ENCODE measurements around the gene SMAD5. TPM values are rescaled to one million over a fixed set of nuclear protein-coding genes. Genes with fewer than 3 reads are reported as not detected.

SMAD5 gene
- total and polyA plus RNA-seq, 2 of the 4 experiments (the other 2 are of a cell fraction) = 37.4 to 101 TPM

DNA sequence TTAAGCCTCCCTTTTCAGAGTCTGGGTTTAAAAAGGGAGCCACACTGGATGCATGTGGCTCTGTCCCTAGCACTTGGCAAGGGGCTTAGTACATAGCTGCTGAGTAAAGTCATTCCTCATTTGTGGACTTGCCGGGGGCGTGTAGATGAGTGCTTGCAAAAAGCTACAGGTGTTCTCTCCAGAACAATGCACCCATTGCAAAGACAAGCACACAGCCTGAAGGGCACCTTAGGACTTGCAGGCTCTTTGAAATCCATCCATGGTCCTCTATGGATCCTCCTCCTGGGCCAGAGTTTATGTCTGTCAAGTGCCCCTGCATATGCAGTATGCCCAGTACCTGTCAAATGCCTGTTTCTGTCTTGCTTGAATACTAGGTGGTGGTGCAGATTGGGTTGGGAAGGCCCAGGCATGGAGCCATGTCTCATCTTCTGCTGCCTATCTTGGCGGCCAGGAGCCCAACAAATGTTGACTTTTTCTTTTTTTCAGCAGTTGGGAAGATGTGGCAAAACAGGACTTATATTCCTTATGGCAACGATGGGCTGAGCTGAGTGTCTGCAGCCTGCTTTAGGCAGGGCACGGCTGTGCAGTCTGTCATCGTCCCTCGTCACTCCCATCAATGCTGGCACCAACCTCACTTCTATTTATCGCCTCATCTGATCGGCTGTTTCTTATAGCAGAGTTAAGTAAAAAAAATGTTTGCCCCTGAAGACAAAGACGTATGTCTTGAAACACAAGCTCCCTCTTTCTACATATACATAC is 78.8 kb downstream of the SMAD5 start:
- Histone ChIP-seq H3K56ac (ENCODE audit: extremely low read depth, insufficient read depth, low read length) (no peak overlapping the region), H3K27ac (ENCODE audit: insufficient read depth, low read length) (no peak overlapping the region), H2AK9ac (replicated peaks; ENCODE audit: low read depth, low read length, poor library complexity) (no peak overlapping the region), H4K20me1 (ENCODE audit: insufficient read depth, low read length) (peaks cover 3% of the 10 kb centered on the region; the same call in 1 of the 2 replicates), H3K27me3 (ENCODE audit: control insufficient read depth, insufficient read depth, low read length) (peaks cover 35% of the 10 kb centered on the region), H3K4me2 (ENCODE audit: low read depth, low read length) (no peak overlapping the region), H3K4ac (ENCODE audit: low read depth, low read length) (no peak overlapping the region), H2BK15ac (ENCODE audit: low read depth, low read length) (no peak overlapping the region), H3K14ac (replicated peaks; ENCODE audit: low read depth, low read length) (no peak overlapping the region), H3K36me3 (ENCODE audit: control insufficient read depth, insufficient read depth, low read length) (no peaks in the 10 kb centered on the region), H4K91ac (ENCODE audit: insufficient read depth, low read depth, low read length) (no peak overlapping the region), H3K18ac (ENCODE audit: low read depth, low read length) (no peak overlapping the region), H4K5ac (ENCODE audit: low read depth, low read length) (no peak overlapping the region), H2AFZ (replicated peaks; ENCODE audit: low read length, poor library complexity) (no peak overlapping the region), H3K4me3 (ENCODE audit: insufficient read depth, low read depth, low read length) (no peak overlapping the region), H3K9ac (ENCODE audit: low read depth, low read length) (no peak overlapping the region), H2AK5ac (ENCODE audit: low read depth, low read length) (no peak overlapping the region), H2BK5ac (ENCODE audit: low read depth, low read length, poor library complexity, severe bottlenecking) (no peak overlapping the region), H3K79me1 (ENCODE audit: low read depth in 1 of 2, low read length in 2 of 2) (no peaks in the 10 kb centered on the region), H3K4me1 (ENCODE audit: control insufficient read depth, insufficient read depth, low read length) (no peaks in the 10 kb centered on the region), H2BK120ac (ENCODE audit: low read depth, low read length) (no peak overlapping the region), H3K9me1 (ENCODE audit: insufficient read depth, low read length) (no peaks in the 10 kb centered on the region), H3K23ac (ENCODE audit: low read depth, low read length) (no peak overlapping the region), H3K9me3 (ENCODE audit: control insufficient read depth, insufficient read depth, low read length) (no peaks in the 10 kb centered on the region), H2BK20ac (ENCODE audit: low read depth, low read length) (no peak overlapping the region), H4K8ac (ENCODE audit: low read depth in 2 of 2, low read length in 2 of 2) (no peak overlapping the region)
- BruUV-seq (replicated peaks) = no TSS peak
- ChIA-PET POLR2A (ENCODE audit: unreplicated experiment) (no interaction called here), CTCF (interaction anchor here (0.8 to 1.4 kb wide), 5 partner anchors 16 to 329 kb away, joined by 3 to 4 read pairs (median 3); no protein-coding TSS in a partner anchor)
- dilution Hi-C loops (cut with HindIII; ENCODE audit: low sequenced_read_pairs, unreplicated experiment) = no loop called here
- intact Hi-C loops (cut with micrococcal nuclease) = loop anchor here (1.0 to 10.0 kb wide), 3 partner anchors 129 to 647 kb away; no protein-coding TSS in a partner anchor
- in situ Hi-C loops (cut with MboI; ENCODE audit: low sequenced_read_pairs) = loop anchor here (5.0 to 25.0 kb wide), 2 partner anchors 324 to 649 kb away; no protein-coding TSS in a partner anchor
- no peak for TF ChIP-seq RAD21 (IDR thresholded peaks at IDR 0.05; ENCODE audit: low read length)
- no peak for TF ChIP-seq POLR2A (IDR thresholded peaks at IDR 0.05; ENCODE audit: low read depth, low read length)
- TF ChIP-seq SMC3 (IDR thresholded peaks at IDR 0.05; ENCODE audit: low read depth, low read length) = no peak
- no peak for TF ChIP-seq FOS (IDR thresholded peaks at IDR 0.05; ENCODE audit: low read depth, low read length)
- TF ChIP-seq, protein P1, sequence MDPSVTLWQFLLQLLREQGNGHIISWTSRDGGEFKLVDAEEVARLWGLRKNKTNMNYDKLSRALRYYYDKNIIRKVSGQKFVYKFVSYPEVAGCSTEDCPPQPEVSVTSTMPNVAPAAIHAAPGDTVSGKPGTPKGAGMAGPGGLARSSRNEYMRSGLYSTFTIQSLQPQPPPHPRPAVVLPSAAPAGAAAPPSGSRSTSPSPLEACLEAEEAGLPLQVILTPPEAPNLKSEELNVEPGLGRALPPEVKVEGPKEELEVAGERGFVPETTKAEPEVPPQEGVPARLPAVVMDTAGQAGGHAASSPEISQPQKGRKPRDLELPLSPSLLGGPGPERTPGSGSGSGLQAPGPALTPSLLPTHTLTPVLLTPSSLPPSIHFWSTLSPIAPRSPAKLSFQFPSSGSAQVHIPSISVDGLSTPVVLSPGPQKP (IDR thresholded peaks at IDR 0.05; ENCODE audit: borderline replicate concordance, low read depth, low read length) = no peak
- TF ChIP-seq RFX5 (IDR thresholded peaks at IDR 0.05; ENCODE audit: low read depth, low read length) = no peak
- TF ChIP-seq MXI1 (IDR thresholded peaks at IDR 0.05; ENCODE audit: borderline replicate concordance, low read depth, low read length) = no peak
- TF ChIP-seq RCOR1 (IDR thresholded peaks at IDR 0.05; ENCODE audit: insufficient replicate concordance, low read length) = no peak
- no peak for TF ChIP-seq NFE2L2 (IDR thresholded peaks at IDR 0.05; ENCODE audit: low read depth, low read length)
- DNase-seq (no peak), ATAC-seq (ENCODE audit: low read depth) (no peak)
- WGBS, 2 experiments (ENCODE audit: extremely low coverage in 2 of 2, insufficient read length in 1 of 2) = 51% methylated on average over 4 of the region's 10 CpGs; no CpG with 5 or more reads in 1 of the 2 experiments
